Mesendoderm (in vitro differentiated cells): ENCODE measurements around the gene RABGAP1.

Experiments
- DNase-seq: peaks from one replicate; pipeline ENCODE4 v3.0.0; 2013
- H2AK5ac ChIP-seq: 2 replicates; pipeline ENCODE4 v1.6.1; 2013; ENCODE audit warnings: low read length, inconsistent platforms
- H2BK120ac ChIP-seq: 2 replicates; pipeline ENCODE4 v1.6.1; 2013; ENCODE audit warnings: low read depth, mild to moderate bottlenecking, low read length, moderate library complexity, mixed read lengths
- H2BK15ac ChIP-seq: replicated peaks from 2 replicates; pipeline ENCODE4 v1.6.1; 2013; ENCODE audit warnings: low read depth, mild to moderate bottlenecking, moderate library complexity
- H2BK5ac ChIP-seq: 2 replicates; pipeline ENCODE4 v1.6.1; 2013; ENCODE audit warnings: low read length, inconsistent platforms
- H3K18ac ChIP-seq: 2 replicates; pipeline ENCODE4 v1.6.1; 2013; ENCODE audit warnings: mild to moderate bottlenecking, low read length, mixed read lengths
- H3K23ac ChIP-seq: one replicate; pipeline ENCODE4 v1.6.1; 2013; ENCODE audit warnings: low read length
- H3K27ac ChIP-seq: 2 replicates; pipeline ENCODE4 v1.5.1; 2013; ENCODE audit warnings: low read depth, mild to moderate bottlenecking, inconsistent platforms, low read length, moderate library complexity
- H3K27me3 ChIP-seq: 2 replicates; pipeline ENCODE4 v1.6.1; 2013; ENCODE audit warnings: low read length, control low read depth, mild to moderate bottlenecking, inconsistent platforms; ENCODE audit not compliant: insufficient read depth, poor library complexity
- H3K36me3 ChIP-seq: 2 replicates; pipeline ENCODE4 v1.6.1; 2013; ENCODE audit warnings: low read length, inconsistent platforms; ENCODE audit not compliant: control insufficient read depth, insufficient read depth
- H3K4ac ChIP-seq: one replicate; pipeline ENCODE4 v1.6.1; 2013; ENCODE audit warnings: low read depth, mild to moderate bottlenecking, low read length, moderate library complexity
- H3K4me1 ChIP-seq: 2 replicates; pipeline ENCODE4 v1.6.1; 2013; ENCODE audit warnings: low read depth, low read length, inconsistent platforms; ENCODE audit not compliant: control insufficient read depth
- H3K4me2 ChIP-seq: 2 replicates; pipeline ENCODE4 v1.6.1; 2013; ENCODE audit warnings: low read length
- H3K4me3 ChIP-seq: 2 replicates; pipeline ENCODE4 v1.5.1; 2013; ENCODE audit warnings: mild to moderate bottlenecking, low read length
- H3K56ac ChIP-seq: one replicate; pipeline ENCODE4 v1.6.1; 2013; ENCODE audit warnings: low read length
- H3K79me1 ChIP-seq: 2 replicates; pipeline ENCODE4 v1.6.1; 2013; ENCODE audit warnings: low read length, inconsistent platforms
- H3K79me2 ChIP-seq: 2 replicates; pipeline ENCODE4 v1.6.1; 2013; ENCODE audit warnings: mild to moderate bottlenecking, low read length; ENCODE audit not compliant: control insufficient read depth, insufficient read depth
- H3K9ac ChIP-seq: 2 replicates; pipeline ENCODE4 v1.6.1; 2013; ENCODE audit warnings: low read length, inconsistent platforms
- H4K5ac ChIP-seq: one replicate; pipeline ENCODE4 v1.6.1; 2013; ENCODE audit warnings: low read length
- H4K8ac ChIP-seq: one replicate; pipeline ENCODE4 v1.6.1; 2013; ENCODE audit warnings: low read depth, mild to moderate bottlenecking, control low read depth, low read length, moderate library complexity
- WGBS: extraction: QIAGEN DNeasy Blood & Tissue Kit; methylation state at CpG from one replicate; pipeline ENCODE4 v1.1.7; 2013; ENCODE audit warnings: low lambda C conversion rate, missing lambda C conversion rate; ENCODE audit not compliant: insufficient coverage; ENCODE audit errors: extremely low coverage; 5-methylcytosine and 5-hydroxymethylcytosine counted together

Gene RABGAP1

DNA sequence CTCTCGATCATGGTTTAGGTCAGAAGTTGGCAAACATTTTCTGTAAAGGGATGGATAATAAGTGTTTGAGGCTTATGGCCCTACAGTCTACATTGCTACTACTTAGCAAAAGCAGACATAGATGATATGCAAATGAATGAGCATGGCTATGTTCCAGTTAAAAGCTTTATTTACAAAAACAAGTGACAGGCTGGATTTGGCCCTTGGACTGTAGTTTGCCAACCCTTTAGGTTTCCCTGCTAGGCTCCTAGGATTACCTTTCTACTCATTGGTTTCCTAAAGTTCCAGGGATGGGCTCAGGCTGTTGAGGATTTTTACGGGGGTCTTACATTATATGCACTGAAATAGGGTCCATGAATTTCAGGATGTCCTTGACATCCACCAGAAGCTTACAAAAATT is 150.1 kb downstream of the RABGAP1 start:
- Histone ChIP-seq H3K79me2 (no peaks in the 10 kb centered on the region), H3K4me1 (no peaks in the 10 kb centered on the region), H2BK120ac (no peak overlapping the region), H3K36me3 (no peaks in the 10 kb centered on the region), H2BK5ac (no peak overlapping the region), H3K27me3 (peaks cover 2% of the 10 kb centered on the region), H3K79me1 (no peaks in the 10 kb centered on the region), H3K23ac (no peak overlapping the region), H4K5ac (no peak overlapping the region), H2BK15ac (no peak overlapping the region), H2AK5ac (no peak overlapping the region), H3K4me3 (no peak overlapping the region), H3K18ac (no peak overlapping the region), H3K4ac (no peak overlapping the region), H3K9ac (no peak overlapping the region), H4K8ac (no peak overlapping the region), H3K27ac (no peak overlapping the region), H3K56ac (no peak overlapping the region), H3K4me2 (no peak overlapping the region)
- WGBS, result no CpG with 5 or more reads among the region's 2 CpGs
- DNase-seq, result no peak

- WGBS, result no CpG with 5 or more reads among the region's 2 CpGs
- peaks cover 2% of the 10 kb centered on the region for H3K27me3 ChIP-seq
- DNase-seq, result no peak
Observed at GRCh38 chr9:123091459-123091858, 150.6 kb downstream of the RABGAP1 start.

GRCh38 chr9:123093141-123093540 is 152.3 kb downstream of the RABGAP1 start:
- Histone ChIP-seq H3K79me2 (no peaks in the 10 kb centered on the region), H3K27me3 (peaks cover 2% of the 10 kb centered on the region), H3K79me1 (no peaks in the 10 kb centered on the region), H3K18ac (no peak overlapping the region), H3K4me3 (no peak overlapping the region), H3K4me2 (no peak overlapping the region), H3K23ac (no peak overlapping the region), H3K36me3 (no peaks in the 10 kb centered on the region), H3K4ac (no peak overlapping the region), H4K8ac (no peak overlapping the region), H2BK5ac (no peak overlapping the region), H3K4me1 (peaks cover 2% of the 10 kb centered on the region), H3K56ac (no peak overlapping the region), H2BK120ac (no peak overlapping the region), H2AK5ac (no peak overlapping the region), H3K9ac (no peak overlapping the region), H4K5ac (no peak overlapping the region), H2BK15ac (no peak overlapping the region), H3K27ac (no peak overlapping the region)
- DNase-seq, result no peak
- no CpG with 5 or more reads among the region's 3 CpGs for WGBS

More at GRCh38 chr9:123091459-123091858, 150.6 kb downstream of the RABGAP1 start:
- Histone ChIP-seq H3K4me1 (no peaks in the 10 kb centered on the region), H3K18ac (no peak overlapping the region), H3K36me3 (no peaks in the 10 kb centered on the region), H3K23ac (no peak overlapping the region), H3K4me2 (no peak overlapping the region), H3K79me1 (no peaks in the 10 kb centered on the region), H2BK5ac (no peak overlapping the region), H3K4me3 (no peak overlapping the region), H3K79me2 (no peaks in the 10 kb centered on the region), H2AK5ac (no peak overlapping the region), H4K8ac (no peak overlapping the region), H2BK15ac (no peak overlapping the region), H3K56ac (no peak overlapping the region), H3K4ac (no peak overlapping the region), H2BK120ac (no peak overlapping the region), H3K9ac (no peak overlapping the region), H3K27ac (no peak overlapping the region), H4K5ac (no peak overlapping the region)

DNA sequence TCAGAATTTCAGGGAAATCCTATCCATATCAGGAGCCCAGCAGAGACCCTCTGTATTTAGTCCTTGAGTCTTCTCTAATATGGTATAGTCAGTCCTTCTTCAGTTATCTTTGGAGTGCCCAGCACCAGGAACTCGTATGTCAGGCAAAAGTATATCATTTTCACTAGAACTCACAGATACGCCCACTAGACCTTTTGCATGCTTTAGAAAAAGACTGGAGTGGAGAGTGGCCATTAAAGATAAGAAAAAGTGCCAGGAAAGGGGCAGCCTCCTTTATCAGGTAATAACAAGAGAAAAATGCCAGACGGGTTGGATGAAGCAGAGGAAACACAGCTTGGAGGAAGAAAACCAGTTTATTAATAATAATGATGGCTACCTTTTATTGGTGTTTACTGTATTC is 156.2 kb downstream of the RABGAP1 start:
- Histone ChIP-seq H3K9ac (no peak overlapping the region), H3K18ac (no peak overlapping the region), H3K23ac (no peak overlapping the region), H2AK5ac (no peak overlapping the region), H3K4me1 (peaks cover 2% of the 10 kb centered on the region), H3K4ac (no peak overlapping the region), H3K27me3 (no peaks in the 10 kb centered on the region), H2BK5ac (no peak overlapping the region), H3K79me2 (no peaks in the 10 kb centered on the region), H4K8ac (no peak overlapping the region), H3K4me3 (no peak overlapping the region), H2BK15ac (no peak overlapping the region), H3K56ac (no peak overlapping the region), H3K4me2 (no peak overlapping the region), H4K5ac (no peak overlapping the region), H2BK120ac (no peak overlapping the region), H3K36me3 (peaks cover 2% of the 10 kb centered on the region), H3K27ac (no peak overlapping the region), H3K79me1 (no peaks in the 10 kb centered on the region)
- WGBS, result no CpG with 5 or more reads among the region's 3 CpGs
- no peak for DNase-seq

GRCh38 chr9:123097430-123098095 is 156.7 kb downstream of the RABGAP1 start:
- Histone ChIP-seq H2BK15ac (no peak overlapping the region), H4K8ac (no peak overlapping the region), H2AK5ac (no peak overlapping the region), H3K4me3 (no peak overlapping the region), H2BK120ac (no peak overlapping the region), H3K4me1 (peaks cover 2% of the 10 kb centered on the region), H3K4ac (no peak overlapping the region), H3K36me3 (peaks cover 2% of the 10 kb centered on the region), H3K79me2 (no peaks in the 10 kb centered on the region), H3K56ac (no peak overlapping the region), H3K4me2 (no peak overlapping the region), H4K5ac (no peak overlapping the region), H2BK5ac (no peak overlapping the region), H3K79me1 (no peaks in the 10 kb centered on the region), H3K18ac (no peak overlapping the region), H3K23ac (no peak overlapping the region), H3K9ac (no peak overlapping the region), H3K27ac (no peak overlapping the region), H3K27me3 (no peaks in the 10 kb centered on the region)
- WGBS, result no CpG with 5 or more reads among the region's 3 CpGs
- peak; percentile 12 for DNase-seq

DNA sequence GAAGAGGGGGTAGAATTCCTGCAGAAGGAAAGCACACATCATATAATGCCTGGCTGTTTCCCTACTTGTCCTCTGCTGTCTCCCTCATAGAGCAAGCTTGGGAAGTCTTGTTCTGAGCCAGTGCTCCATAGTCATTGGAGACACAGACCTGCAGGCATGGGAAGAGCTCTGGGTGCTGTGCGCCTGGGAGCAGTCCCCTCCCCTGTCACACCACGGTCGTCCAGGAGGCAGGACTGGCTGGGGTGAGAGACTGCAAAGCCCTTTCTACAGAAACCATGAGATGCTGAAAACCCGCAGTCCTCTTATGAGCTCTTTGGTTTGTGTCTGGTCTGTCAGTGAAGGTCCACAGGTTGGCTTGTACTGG is 157.3 kb downstream of the RABGAP1 start:
- H2BK120ac ChIP-seq, result no peak overlapping the region
- no peak overlapping the region for H3K18ac ChIP-seq
- H2BK5ac ChIP-seq, result no peak overlapping the region
- no peak overlapping the region for H4K8ac ChIP-seq
- no peaks in the 10 kb centered on the region for H3K79me2 ChIP-seq
- H3K36me3 ChIP-seq, result peaks cover 2% of the 10 kb centered on the region
- H4K5ac ChIP-seq, result no peak overlapping the region
- H3K4me2 ChIP-seq, result no peak overlapping the region
- peak; percentile 12 for DNase-seq
- no peak overlapping the region for H2BK15ac ChIP-seq
- no peak overlapping the region for H3K4ac ChIP-seq
- H3K4me3 ChIP-seq, result no peak overlapping the region
- WGBS, result no CpG with 5 or more reads among the region's 4 CpGs
- H3K27ac ChIP-seq, result no peak overlapping the region
- no peak overlapping the region for H3K23ac ChIP-seq
- no peaks in the 10 kb centered on the region for H3K27me3 ChIP-seq
- no peak overlapping the region for H3K9ac ChIP-seq
- H3K56ac ChIP-seq, result no peak overlapping the region
- H3K4me1 ChIP-seq, result peaks cover 4% of the 10 kb centered on the region
- no peak overlapping the region for H2AK5ac ChIP-seq
- H3K79me1 ChIP-seq, result no peaks in the 10 kb centered on the region
